A549 (cell line): ENCODE results near the gene VSIG8.

ENCODE experiments used
- BHLHE40 ChIP-seq: IDR thresholded peaks from 2 replicates; pipeline ENCODE4 v1.6.1; 2012; ENCODE audit warnings: low read depth, low read length, inconsistent platforms
- CEBPB ChIP-seq, 2 experiments: fragments of >200 bp in 1 of 2; sonication (Bioruptor Twin) in 1 of 2; formaldehyde crosslinking in 1 of 2; IDR thresholded peaks; 2 replicates each; pipeline ENCODE4 v1.6.1; 2012 to 2016
- CTCF ChIP-seq: fragments of >200 bp; sonication (Bioruptor Twin); formaldehyde crosslinking; IDR thresholded peaks from 3 replicates; pipeline ENCODE4 v1.5.1; 2016
- HOXA7 ChIP-seq: fragments of 250-450 bp; sonication (Bioruptor Pico); IDR thresholded peaks from 2 replicates; pipeline ENCODE4 v1.5.0; 2020; ENCODE audit warnings: mild to moderate bottlenecking, moderate library complexity
- MYC ChIP-seq: IDR thresholded peaks from 2 replicates; pipeline ENCODE4 v1.6.1; 2012; ENCODE audit warnings: mild to moderate bottlenecking, inconsistent platforms, low read length, improper control_type of control experiment, borderline replicate concordance
- RAD21 ChIP-seq, 2 experiments: fragments of >200 bp in 1 of 2; sonication (Bioruptor Twin) in 1 of 2; formaldehyde crosslinking in 1 of 2; IDR thresholded peaks in 1 of 2; conservative IDR thresholded peaks in 1 of 2; 2 replicates in 1 of 2; 3 replicates in 1 of 2; pipeline ENCODE4 v1.6.1; 2012 to 2018; ENCODE audit warnings: inconsistent platforms in 1 of 2

GRCh38 chr1:159815926-159816325 lies 46.5 kb downstream of the VSIG8 start:
- no peak for TF ChIP-seq HOXA7
- no peak for TF ChIP-seq CTCF
- no peak for TF ChIP-seq BHLHE40
- TF ChIP-seq RAD21 (conservative IDR thresholded peaks at IDR 0.05 in 1 of 2, IDR thresholded peaks at IDR 0.05 in 1 of 2) = no peak
- no peak for TF ChIP-seq MYC
- no peak for TF ChIP-seq CEBPB (IDR thresholded peaks at IDR 0.05)
